HepG2 (cell line): ENCODE measurements around the gene TMC4. TPM values are rescaled to one million over a fixed set of nuclear protein-coding genes. Genes with fewer than 3 reads are reported as not detected.
A peak's percentile ranks its signal among the peaks of the same experiment; 100 is the strongest.

Experiments used
- ATAC-seq: fragments of 200-7000 bp; cut with Tn5 transposase; 3 replicates; pipeline ENCODE4 v1.9.1; 2020; ENCODE audit warnings: mild to moderate bottlenecking, moderate library complexity
- BruUV-seq: library from RNA; stranded (reverse); fragments of 400-500 nt; replicated peaks from 2 replicates; lab custom pipeline; 2021; lab: Mats Ljungman, UMichigan
- CTCF ChIA-PET: fragments of 300-600 bp; formaldehyde crosslinking; extraction: SDS; loops from one replicate; lab custom pipeline; 2021; ENCODE audit warnings: low total read pairs, inconsistent platforms, low intra/inter-chr PET ratio; lab: Yijun Ruan, JAX
- POLR2A ChIA-PET: fragments of 350-600 bp; sonication (Branson Sonifier 250); formaldehyde crosslinking; loops from one replicate; lab custom pipeline; 2020; ENCODE audit warnings: antibody characterized with exemption, inconsistent platforms; lab: Yijun Ruan, JAX
- DNase-seq: peaks from one replicate; pipeline ENCODE4 v3.0.0-alpha.2; 2015; ENCODE audit warnings: low spot score
- FAIRE-seq: peaks from 3 replicates; lab custom pipeline; 2011; peaks lifted over from hg19 to GRCh38; lab: Jason Lieb, UNC
- H2AFZ ChIP-seq: one replicate; pipeline ENCODE4 v1.6.1; 2011; ENCODE audit warnings: low read length, inconsistent platforms
- H3K27ac ChIP-seq: fragments of 300-600 bp; 3 replicates; pipeline ENCODE4 v1.8.0; 2011; ENCODE audit warnings: mixed run types, mild to moderate bottlenecking, mixed read lengths, low read length, inconsistent platforms; ENCODE audit not compliant: insufficient read depth; ENCODE audit errors: extremely low read length
- H3K27me3 ChIP-seq, 2 experiments: fragments of 200-600 bp in 1 of 2; 2 replicates in 1 of 2; 3 replicates in 1 of 2; pipeline versions ENCODE4 v1.6.0 to v1.8.0; 2011; ENCODE audit warnings: low read length in 2 of 2, mild to moderate bottlenecking in 2 of 2, moderate library complexity in 2 of 2, inconsistent platforms in 1 of 2; ENCODE audit not compliant: insufficient read depth in 2 of 2, control insufficient read depth in 1 of 2
- H3K36me3 ChIP-seq, 2 experiments: fragments of 200-600 bp in 1 of 2; replicated peaks in 1 of 2; 2 replicates in 1 of 2; 3 replicates in 1 of 2; pipeline versions ENCODE4 v1.5.1 to v1.8.0; 2011; ENCODE audit warnings: low read length in 2 of 2, inconsistent platforms in 1 of 2; ENCODE audit not compliant: insufficient read depth in 2 of 2, control insufficient read depth in 1 of 2
- H3K4me1 ChIP-seq: 2 replicates; pipeline ENCODE4 v1.5.1; 2012; ENCODE audit warnings: low read length, inconsistent platforms; ENCODE audit not compliant: insufficient read depth
- H3K4me2 ChIP-seq: 2 replicates; pipeline ENCODE4 v1.6.0; 2011; ENCODE audit warnings: low read depth, low read length, inconsistent platforms
- H3K4me3 ChIP-seq, 3 experiments: fragments of 200-600 bp in 1 of 3; sonication (generic), shearing (Covaris generic) in 1 of 3; replicated peaks in 1 of 3; 2 replicates each; pipeline ENCODE4 v1.5.1; 2011 to 2016; ENCODE audit warnings: low read length in 3 of 3, inconsistent platforms in 2 of 3, low read depth in 2 of 3, mild to moderate bottlenecking in 2 of 3, control low read depth in 1 of 3, mixed read lengths in 1 of 3; ENCODE audit not compliant: insufficient read depth in 1 of 3
- H3K79me2 ChIP-seq: one replicate; pipeline ENCODE4 v1.6.1; 2011; ENCODE audit warnings: low read length, inconsistent platforms; ENCODE audit not compliant: insufficient read depth
- H3K9ac ChIP-seq: 2 replicates; pipeline ENCODE4 v1.6.0; 2011; ENCODE audit warnings: mild to moderate bottlenecking, low read depth, low read length, inconsistent platforms; ENCODE audit not compliant: insufficient read depth
- H3K9me3 ChIP-seq: 2 replicates; pipeline ENCODE4 v1.5.1; 2012; ENCODE audit warnings: mild to moderate bottlenecking, low read length
- H4K20me1 ChIP-seq: 2 replicates; pipeline ENCODE4 v1.6.0; 2011; ENCODE audit warnings: inconsistent platforms, mild to moderate bottlenecking, low read length, moderate library complexity; ENCODE audit not compliant: insufficient read depth
- CAMTA2 ChIP-seq: sonication (generic); formaldehyde crosslinking; IDR thresholded peaks from 2 replicates; pipeline ENCODE4 v1.4.0; 2020; ENCODE audit warnings: mild to moderate bottlenecking, missing genetic modification reagents, borderline replicate concordance
- HDAC1 ChIP-seq: sonication (generic); formaldehyde crosslinking; IDR thresholded peaks from 2 replicates; pipeline ENCODE4 v1.5.1; 2020; ENCODE audit warnings: mild to moderate bottlenecking, missing genetic modification reagents
- HNF1A ChIP-seq, 2 experiments: sonication (generic) in 1 of 2; formaldehyde crosslinking in 1 of 2; IDR thresholded peaks; 2 replicates each; pipeline versions ENCODE4 v1.4.0 to v1.6.1; 2016 to 2020; ENCODE audit warnings: borderline replicate concordance in 1 of 2, low read depth in 1 of 2, mild to moderate bottlenecking in 1 of 2, missing genetic modification reagents in 1 of 2
- IRF1 ChIP-seq: sonication (generic); formaldehyde crosslinking; IDR thresholded peaks from 2 replicates; pipeline ENCODE4 v1.4.0; 2020; ENCODE audit warnings: low read depth, mild to moderate bottlenecking, missing genetic modification reagents
- MIXL1 ChIP-seq: IDR thresholded peaks from 2 replicates; pipeline ENCODE4 v1.6.1; 2016
- POLR2G ChIP-seq: fragments of 200-400 bp; formaldehyde crosslinking; IDR thresholded peaks from 2 replicates; pipeline ENCODE4 v1.6.1; 2018; ENCODE audit warnings: mild to moderate bottlenecking, low read depth, low read length, moderate library complexity
- RBFOX2 ChIP-seq: fragments of 200-400 bp; formaldehyde crosslinking; IDR thresholded peaks from 2 replicates; pipeline ENCODE4 v1.6.1; 2017; ENCODE audit warnings: low read depth, mild to moderate bottlenecking, low read length
- TFDP1 ChIP-seq: IDR thresholded peaks from 2 replicates; pipeline ENCODE4 v1.6.1; 2016; ENCODE audit warnings: missing compliant biosample characterization, missing genetic modification reagents, borderline replicate concordance
- ZNF180 ChIP-seq: sonication (generic); formaldehyde crosslinking; IDR thresholded peaks from 2 replicates; pipeline ENCODE4 v1.4.0; 2020; ENCODE audit warnings: low read depth, missing genetic modification reagents, borderline replicate concordance
- ZNF207 ChIP-seq: fragments of 450-650 bp; IDR thresholded peaks from 2 replicates; pipeline ENCODE4 v1.6.1; 2016; ENCODE audit warnings: antibody characterized with exemption, borderline replicate concordance
- ZSCAN12 ChIP-seq: sonication (generic); formaldehyde crosslinking; IDR thresholded peaks from 2 replicates; pipeline ENCODE4 v1.9.0; 2021; ENCODE audit warnings: mild to moderate bottlenecking, missing genetic modification reagents
- ZSCAN21 ChIP-seq: sonication (generic); formaldehyde crosslinking; IDR thresholded peaks from 2 replicates; pipeline ENCODE4 v1.8.0; 2022; ENCODE audit warnings: mild to moderate bottlenecking, missing genetic modification reagents, moderate library complexity, borderline replicate concordance
- ZSCAN5A ChIP-seq: sonication (generic); formaldehyde crosslinking; IDR thresholded peaks from 2 replicates; pipeline ENCODE4 v1.8.0; 2022; ENCODE audit warnings: mild to moderate bottlenecking, missing genetic modification reagents, borderline replicate concordance
- WGBS: methylation state at CpG from one replicate; pipeline ENCODE4 v1.1.6; 2017; ENCODE audit warnings: low lambda C conversion rate; 5-methylcytosine and 5-hydroxymethylcytosine counted together
- in situ Hi-C: cut with HindIII; loops from 2 replicates; pipeline ENCODE4 v1.10.0; 2017; ENCODE audit warnings: low pct_unique_long_range_greater_than_20kb; ENCODE audit not compliant: extremely low pct_ligation_motif_present
- intact Hi-C: fragments of 100-400 bp; cut with micrococcal nuclease; formaldehyde crosslinking; loops from one replicate; pipeline ENCODE4 v1.10.0; 2022; ENCODE audit not compliant: unreplicated experiment
- polyA plus RNA-seq, 8 experiments: library from polyadenylated mRNA; depleted of rRNA in 3 of 8; stranded (reverse) in 7 of 8; unstranded in 1 of 8; fragments of >200 nt; fragmentation: Illumina TruSeq in 4 of 8; extraction: Trizol in 4 of 8; gene quantifications; 2 replicates each; pipeline versions ENCODE4 v1.2.1 to v1.2.3, GENCODE V29; 2011 to 2016; ENCODE audit warnings: low read depth in 4 of 8, missing spikeins in 1 of 8, mixed read lengths in 1 of 8; ENCODE audit not compliant: insufficient read depth in 1 of 8
- total RNA-seq, 5 experiments: library from RNA; depleted of rRNA; stranded (reverse); fragments of >200 nt; fragmentation: Illumina TruSeq; extraction: Trizol; gene quantifications; 2 replicates each; pipeline ENCODE4 v1.2.3, GENCODE V29; 2016; ENCODE audit warnings: low read depth in 1 of 5

The TMC4 gene
- total and polyA plus RNA-seq, 2 of the 13 experiments (the other 11 are each of a cell fraction or from before 2014, with no cell fraction given): 0.13 to 0.24 TPM

GRCh38 chr19:54128796-54129616 is 44.0 kb downstream of the TMC4 start:
- CTCF ChIA-PET: no interaction called here
- POLR2A ChIA-PET: no interaction called here
- no TSS peak for BruUV-seq
- Histone ChIP-seq H2AFZ (no peak overlapping the region), H3K4me2 (no peak overlapping the region), H3K27ac (no peak overlapping the region), H3K9me3 (peaks cover 5% of the 10 kb centered on the region), H3K27me3 (no peaks in the 10 kb centered on the region), H3K36me3 (peaks cover 12 to 46% of the 10 kb centered on the region in 2 experiments; a peak in 4 of 5 replicates), H3K4me3 (no peak overlapping the region), H4K20me1 (no peaks in the 10 kb centered on the region), H3K9ac (no peak overlapping the region), H3K79me2 (no peaks in the 10 kb centered on the region), H3K4me1 (no peaks in the 10 kb centered on the region)
- ATAC-seq (no peak), DNase-seq (no peak), FAIRE-seq (no peak)
- in situ Hi-C loops (no loop called here), intact Hi-C loops (no loop called here)
- WGBS: 96% methylated on average over 25 of the region's 41 CpGs
- TF ChIP-seq ZSCAN5A (CRISPR knock-in tag): no peak
- TF ChIP-seq RBFOX2: peak; percentile 32; the same call in 1 of the 2 replicates
- TF ChIP-seq ZNF180 (CRISPR knock-in tag): no peak
- no peak for TF ChIP-seq TFDP1 (CRISPR knock-in tag)
- TF ChIP-seq IRF1 (CRISPR knock-in tag): no peak
- TF ChIP-seq MIXL1: no peak
- no peak for TF ChIP-seq ZSCAN21 (CRISPR knock-in tag)
- no peak for TF ChIP-seq HNF1A (IDR thresholded peaks at IDR 0.05; ENCODE audit: low read depth)
- no peak for TF ChIP-seq HNF1A (CRISPR knock-in tag; IDR thresholded peaks at IDR 0.05; ENCODE audit: borderline replicate concordance)
- TF ChIP-seq POLR2G: no peak
- no peak for TF ChIP-seq ZSCAN12 (CRISPR knock-in tag)
- no peak for TF ChIP-seq CAMTA2
- no peak for TF ChIP-seq HDAC1 (CRISPR knock-in tag)
- TF ChIP-seq ZNF207: no peak
